ENCODE data around the gene CFI.

The CFI gene

DNA sequence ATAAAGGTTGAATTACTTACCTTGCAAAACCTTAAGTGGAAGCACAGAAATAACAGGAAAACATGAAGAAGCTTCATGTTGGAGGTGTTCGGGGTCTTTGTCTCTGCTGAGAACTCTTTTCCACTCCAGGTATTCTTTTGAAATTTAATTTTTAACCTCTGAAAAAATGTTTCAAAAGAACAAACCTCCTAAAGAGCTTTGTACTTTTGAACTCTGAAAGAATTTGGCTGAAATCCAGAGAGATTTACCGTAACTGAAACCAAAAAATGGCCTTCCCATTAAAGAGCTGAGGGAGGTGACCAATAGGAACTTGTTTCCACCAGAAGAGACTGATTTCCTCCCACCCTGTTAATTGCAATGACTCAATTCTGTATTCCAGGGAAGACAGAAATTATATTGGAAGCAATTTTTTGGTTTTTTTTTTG is at the start of gene CFI:
Gene CFI (minus strand): TSS at position 105 of the 425 bp plus-strand sequence. CDS start 28 bp downstream, at position 77.
- no peak for DNase-seq

GRCh38 chr4:109850601-109851000 is 48.8 kb upstream of the CFI start:
- no peak for DNase-seq

GRCh38 chr4:109848501-109848900 is 46.7 kb upstream of the CFI start:
- DNase-seq = no peak

DNA sequence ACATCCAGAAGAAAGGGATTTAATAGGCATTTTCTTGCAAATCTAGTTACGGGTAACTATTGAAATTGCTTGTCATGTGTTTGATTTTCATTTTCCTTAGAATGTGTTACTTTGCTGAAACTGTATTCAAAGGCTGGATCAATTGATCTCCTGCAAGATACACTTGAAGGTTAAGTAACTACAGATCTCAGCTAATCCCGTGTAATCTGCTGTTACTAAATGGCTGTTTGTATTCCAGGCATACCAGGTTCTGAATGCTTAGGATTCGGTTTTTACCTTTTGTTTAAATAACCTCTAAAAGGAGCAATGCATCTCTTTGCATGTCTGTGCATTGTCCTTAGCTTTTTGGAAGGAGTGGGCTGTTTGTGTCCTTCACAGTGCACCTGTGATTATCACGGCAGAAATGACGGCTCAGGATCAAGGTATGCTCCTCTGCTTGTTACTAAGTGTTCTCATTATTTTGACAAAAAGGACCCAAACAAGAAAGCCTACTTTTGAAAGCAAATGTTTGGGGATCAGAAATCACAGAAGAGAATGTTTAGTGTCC is 46.2 kb upstream of the CFI start, which contains the start of gene LRIT3:
Gene LRIT3 (plus strand): TSS at position 212 of the 547 bp plus-strand sequence. CDS start 95 bp downstream, at position 307.
- DNase-seq = no peak

GRCh38 chr4:109846395-109847098 is 44.7 kb upstream of the CFI start:
- no peak for DNase-seq

- DNase-seq = no peak
Observed at GRCh38 chr4:109836985-109837384, 35.2 kb upstream of the CFI start.

- DNase-seq = no peak
Observed at GRCh38 chr4:109833756-109834155, 32.0 kb upstream of the CFI start.

DNA sequence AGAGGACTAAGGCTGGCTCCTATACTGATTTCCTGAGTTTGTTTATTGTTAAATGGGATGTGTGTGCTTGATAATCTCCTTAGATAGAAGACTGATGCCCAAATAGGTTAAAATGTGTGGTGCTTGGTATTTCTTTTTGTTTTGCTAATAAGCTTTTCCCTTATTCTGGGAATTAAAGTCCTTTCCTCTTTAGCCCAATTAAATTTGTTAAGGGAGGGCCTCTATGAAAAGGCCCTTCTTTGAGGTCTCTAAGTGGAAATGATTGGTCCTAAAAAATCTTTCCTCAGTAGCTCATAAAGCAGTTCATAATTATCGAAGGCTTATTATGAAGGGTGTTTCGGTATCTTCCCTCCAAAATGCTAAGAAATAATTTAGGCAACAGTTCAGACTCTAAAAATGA is 25.9 kb upstream of the CFI start, which contains the start of gene RRH:
Gene RRH (plus strand): TSS at position 301 of the 400 bp plus-strand sequence. CDS start 56 bp downstream, at position 357.
- no peak for DNase-seq

DNA sequence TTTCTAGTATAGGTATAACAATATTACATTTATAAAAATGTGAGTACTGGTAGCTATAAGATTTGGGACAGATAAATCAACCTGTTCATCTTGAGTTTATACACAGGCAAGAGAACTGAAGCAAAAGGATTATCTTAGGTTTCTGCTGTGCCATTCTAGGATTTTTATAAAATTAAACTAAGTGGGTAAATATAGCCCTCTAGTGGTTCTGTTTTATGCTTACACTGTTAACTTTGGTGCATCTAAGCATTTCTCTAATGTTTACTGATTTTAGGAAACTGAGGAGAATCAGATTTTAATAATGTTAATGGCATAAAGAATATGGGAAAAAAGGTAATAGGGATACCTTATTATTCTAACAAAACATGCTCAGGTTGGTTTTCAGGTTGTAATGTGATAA is 24.9 kb upstream of the CFI start:
- no peak for DNase-seq

DNA sequence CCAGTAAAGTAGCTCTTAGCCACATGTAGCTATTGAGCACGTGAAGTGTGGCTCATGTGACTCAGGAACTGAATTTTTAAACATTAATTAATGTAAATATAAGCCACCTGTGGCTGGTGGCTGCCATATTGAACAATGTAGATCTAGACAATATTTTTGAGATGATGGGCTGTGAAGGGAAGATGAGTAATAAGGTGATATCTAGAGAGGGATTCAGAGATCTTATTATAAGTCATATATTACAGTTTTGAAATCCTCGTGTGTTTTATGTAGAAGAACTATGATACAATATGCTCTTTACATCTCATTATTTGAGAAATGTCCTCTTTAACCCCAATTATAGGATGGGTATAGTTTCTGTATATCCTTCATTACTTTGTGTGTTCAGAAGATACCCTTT is 19.4 kb upstream of the CFI start:
- no peak for DNase-seq

GRCh38 chr4:109820563-109820962 is 18.8 kb upstream of the CFI start:
- no peak for DNase-seq

DNA sequence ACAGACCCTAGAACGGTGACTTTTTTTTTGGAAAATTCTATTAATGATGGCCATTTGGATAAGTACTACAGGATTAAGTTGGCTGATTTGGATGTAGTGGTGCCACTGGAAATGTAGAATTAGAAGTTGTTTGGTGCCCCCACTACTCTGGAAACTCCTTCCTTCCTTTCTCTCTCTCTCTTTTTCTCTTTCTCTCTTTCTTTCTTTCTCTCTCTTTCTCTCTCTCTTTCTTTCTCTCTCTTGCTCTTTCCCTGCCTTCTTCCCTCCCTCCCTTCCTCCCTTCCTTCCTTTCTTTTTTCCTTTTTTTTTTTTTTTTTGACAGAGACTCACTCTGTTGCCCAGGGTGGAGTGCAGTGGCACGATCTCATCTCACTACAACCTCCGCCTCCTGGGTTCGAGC is 16.5 kb upstream of the CFI start:
- no peak for DNase-seq

DNA sequence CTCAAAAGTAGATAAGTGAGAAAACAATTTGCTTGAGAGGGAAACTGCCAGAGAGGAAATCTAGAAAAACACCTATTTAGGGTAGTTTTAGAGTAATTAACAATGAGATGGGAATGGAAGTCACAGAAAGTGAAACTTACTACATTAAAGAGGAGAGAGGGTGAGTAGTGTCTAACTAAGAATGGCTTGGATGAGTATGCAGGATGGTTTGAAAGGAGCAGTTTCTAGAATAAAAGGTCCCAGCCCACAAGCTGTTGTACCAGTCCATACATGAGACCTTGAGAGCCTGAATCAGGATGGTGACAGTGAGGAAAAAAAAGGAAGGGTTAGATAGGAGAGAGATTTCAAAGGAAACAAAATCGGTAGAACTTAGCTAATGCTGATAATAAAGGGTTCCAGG is 15.1 kb upstream of the CFI start:
- no peak for DNase-seq

DNA sequence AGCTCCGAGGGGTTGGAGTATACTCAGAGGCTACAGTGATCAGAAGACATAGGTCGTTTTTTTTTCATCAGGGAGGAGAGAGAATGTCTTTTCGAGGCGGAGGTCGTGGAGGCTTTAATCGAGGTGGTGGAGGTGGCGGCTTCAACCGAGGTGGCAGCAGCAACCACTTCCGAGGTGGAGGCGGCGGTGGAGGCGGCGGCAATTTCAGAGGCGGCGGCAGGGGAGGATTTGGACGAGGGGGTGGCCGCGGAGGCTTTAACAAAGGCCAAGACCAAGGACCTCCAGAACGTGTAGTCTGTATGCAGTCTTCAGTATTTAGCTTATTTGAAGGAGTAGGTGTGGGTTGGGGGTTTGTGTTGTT is 14.3 kb upstream of the CFI start:
- no peak for DNase-seq

GRCh38 chr4:109815151-109816081 is 13.6 kb upstream of the CFI start, which contains the start of gene GAR1:
Gene GAR1, plus strand, starts transcription at chr4:109815762. Its CDS starts 403 bp downstream, at chr4:109816165.
- peak; percentile 32 for DNase-seq

GRCh38 chr4:109811707-109812106 is 9.9 kb upstream of the CFI start:
- no peak for DNase-seq

DNA sequence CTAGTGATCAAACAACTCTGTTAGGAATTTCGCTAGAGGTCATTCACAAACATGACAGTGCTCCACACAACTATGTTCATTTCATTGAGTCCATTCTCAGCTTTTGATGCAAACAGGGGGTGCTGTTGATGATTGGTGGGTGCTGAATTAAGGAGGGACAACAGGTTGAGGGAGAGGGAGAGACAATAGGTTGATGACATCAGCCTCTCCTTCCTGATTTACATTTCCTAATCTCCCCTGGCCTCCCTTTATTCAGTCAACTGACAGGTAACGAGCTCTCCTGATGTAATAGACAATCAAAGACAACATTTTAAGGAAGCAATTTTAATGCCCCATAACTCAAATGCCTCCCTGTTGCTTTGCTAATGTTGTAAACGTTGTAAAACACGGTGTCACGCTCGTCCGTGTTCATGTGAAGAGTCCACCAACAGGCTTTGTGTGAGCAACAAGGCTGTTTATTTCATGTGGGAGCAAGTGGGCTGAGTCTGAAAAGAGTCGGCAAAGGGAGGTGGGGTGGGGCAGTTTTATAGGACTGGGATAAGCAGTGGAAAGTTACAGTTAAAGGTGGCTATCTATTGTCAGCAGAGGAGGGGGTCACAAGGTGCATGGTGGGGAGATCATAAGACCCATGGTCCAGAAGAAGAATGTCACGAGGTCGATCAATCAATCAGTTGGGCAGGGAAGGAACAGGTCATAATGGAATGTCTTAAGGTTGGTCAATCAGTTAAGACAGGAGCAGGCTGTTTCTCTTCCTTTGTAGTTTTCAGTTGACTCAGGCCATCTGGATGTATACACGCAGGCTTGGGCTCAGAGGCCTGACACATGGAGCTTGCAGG is 9.0 kb upstream of the CFI start:
- DNase-seq = no peak

- no peak for DNase-seq
Observed at GRCh38 chr4:109809655-109810054, 7.9 kb upstream of the CFI start.

DNA sequence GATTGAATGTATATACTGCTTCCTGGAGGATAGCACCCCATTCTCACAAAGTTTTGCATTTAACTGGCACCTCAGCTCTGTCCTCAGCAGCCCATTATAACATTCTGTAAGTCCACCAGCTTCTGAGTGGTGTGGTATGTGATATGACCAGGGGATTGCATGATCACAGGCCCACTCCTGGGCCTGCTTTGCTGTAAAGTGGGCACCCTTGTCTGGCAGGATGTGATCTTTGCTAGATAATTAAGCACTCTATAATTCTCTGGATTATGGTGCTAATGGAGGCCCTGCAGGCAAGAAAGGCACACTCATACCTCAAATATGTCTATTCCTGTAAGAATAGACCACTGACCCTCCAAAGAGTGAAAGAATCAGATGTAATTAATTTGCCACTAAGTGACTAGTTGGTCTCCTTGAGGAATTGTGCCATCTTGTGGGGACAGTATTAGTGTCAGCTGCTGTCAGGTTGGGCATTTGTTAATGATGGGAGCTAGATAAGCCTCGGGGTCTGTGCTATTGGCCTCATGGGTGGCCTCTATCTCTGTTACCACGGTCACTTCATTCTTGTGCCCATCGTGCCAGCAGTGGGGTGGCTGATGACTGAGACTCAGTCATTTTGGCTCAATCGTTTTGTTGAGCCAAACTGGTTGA is 2.2 kb upstream of the CFI start:
- DNase-seq = peak; percentile 16

GRCh38 chr4:109801099-109801789 is 555 bp downstream of the CFI start:
- no peak for DNase-seq

- DNase-seq = no peak
Observed at GRCh38 chr4:109798866-109799265, 2.9 kb downstream of the CFI start.
